ENCODE measurements around the gene ROBO1. TPM values are rescaled to one million over a fixed set of nuclear protein-coding genes. Genes with fewer than 3 reads are reported as not detected.

ROBO1 gene
- total RNA-seq, 2 experiments from 2014 or later = 1.3 to 2.1 TPM

- ChIA-PET POLR2A (no interaction called here), CTCF (interaction anchor here (0.6 to 2.0 kb wide), 6 partner anchors 10 to 1681 kb away, joined by 3 to 7 read pairs (median 3); no protein-coding TSS in a partner anchor)
- H3K4me1 Mint-ChIP-seq = no peaks in the 10 kb centered on the region
- ATAC-seq = no peak
- intact Hi-C loops (cut with DNase I, micrococcal nuclease) = loop anchor here (5.0 to 10.0 kb wide), 5 partner anchors 211 to 1611 kb away; no protein-coding TSS in a partner anchor
- H3K4me3 Mint-ChIP-seq = no peak overlapping the region
- no peak overlapping the region for H3K27ac Mint-ChIP-seq
- H3K9me3 Mint-ChIP-seq (ENCODE audit: low read depth) = no peaks in the 10 kb centered on the region
- H3K36me3 Mint-ChIP-seq (ENCODE audit: low read depth) = no peaks in the 10 kb centered on the region
- no peak for DNase-seq
- no peaks in the 10 kb centered on the region for H3K27me3 Mint-ChIP-seq
Measured at GRCh38 chr3:78645628-78646310, 1122.0 kb downstream of the ROBO1 start.

GRCh38 chr3:78644847-78645246 lies 1123.0 kb downstream of the ROBO1 start:
- Mint-ChIP-seq H3K36me3 (ENCODE audit: low read depth) (no peaks in the 10 kb centered on the region), H3K27me3 (no peaks in the 10 kb centered on the region), H3K9me3 (ENCODE audit: low read depth) (no peaks in the 10 kb centered on the region), H3K4me1 (no peaks in the 10 kb centered on the region), H3K27ac (no peak overlapping the region), H3K4me3 (no peak overlapping the region)
- intact Hi-C loops (cut with DNase I, micrococcal nuclease) = loop anchor here (5.0 to 10.0 kb wide), 5 partner anchors 210 to 1610 kb away; no protein-coding TSS in a partner anchor
- DNase-seq (no peak), ATAC-seq (no peak)
- ChIA-PET POLR2A (no interaction called here), CTCF (interaction anchor here (0.9 to 2.0 kb wide), 4 partner anchors 9 to 114 kb away, joined by 3 to 7 read pairs (median 3); no protein-coding TSS in a partner anchor)

DNA sequence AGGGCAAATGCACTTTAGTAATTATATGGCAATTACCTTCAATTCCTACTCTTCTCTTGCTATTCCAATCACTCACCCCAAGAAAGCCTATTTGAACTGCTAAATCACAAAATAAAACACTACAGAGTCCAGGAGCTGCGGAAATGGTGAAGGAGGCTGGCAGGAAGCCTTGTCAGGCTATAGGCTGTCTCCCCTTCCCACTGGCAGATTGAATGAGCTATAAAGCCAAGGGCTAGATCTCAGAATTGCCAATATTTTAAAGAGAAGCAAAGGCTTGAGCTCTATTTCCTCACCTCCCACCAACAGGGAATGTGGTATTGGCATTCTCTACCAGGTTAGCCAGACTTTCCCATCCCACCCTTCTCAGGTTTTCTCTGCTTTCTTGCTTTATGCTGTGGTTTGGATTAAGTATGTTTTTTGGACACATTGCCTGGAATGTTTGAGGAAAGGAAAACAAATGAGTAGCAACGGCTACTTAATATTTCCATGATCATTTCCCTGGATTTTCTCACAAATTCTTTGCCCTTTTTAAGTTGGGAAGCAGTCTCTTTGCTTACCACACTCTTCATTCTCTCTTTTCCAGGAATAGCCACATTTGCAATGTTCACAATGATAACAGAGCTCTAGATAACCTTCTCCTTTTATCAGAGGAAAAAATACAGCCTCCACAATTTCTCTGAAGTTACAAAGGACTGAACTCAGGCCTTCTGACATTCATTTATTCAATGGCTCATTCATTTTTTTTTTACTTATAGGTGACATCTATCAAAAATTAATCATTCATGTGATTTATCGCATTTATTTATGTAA lies 1125.4 kb downstream of the ROBO1 start:
- Mint-ChIP-seq H3K36me3 (ENCODE audit: low read depth) (no peaks in the 10 kb centered on the region), H3K27ac (no peak overlapping the region), H3K27me3 (no peaks in the 10 kb centered on the region), H3K9me3 (ENCODE audit: low read depth) (no peaks in the 10 kb centered on the region), H3K4me1 (no peaks in the 10 kb centered on the region), H3K4me3 (no peak overlapping the region)
- intact Hi-C loops (cut with DNase I, micrococcal nuclease) = loop anchor here (10.0 kb wide), 4 partner anchors 208 to 1608 kb away; no protein-coding TSS in a partner anchor
- DNase-seq (no peak), ATAC-seq (no peak)
- POLR2A ChIA-PET = no interaction called here
- CTCF ChIA-PET = interaction anchor here (0.6 to 1.4 kb wide), 2 partner anchors 16 to 240 kb away, joined by 3 to 4 read pairs; no protein-coding TSS in a partner anchor

DNA sequence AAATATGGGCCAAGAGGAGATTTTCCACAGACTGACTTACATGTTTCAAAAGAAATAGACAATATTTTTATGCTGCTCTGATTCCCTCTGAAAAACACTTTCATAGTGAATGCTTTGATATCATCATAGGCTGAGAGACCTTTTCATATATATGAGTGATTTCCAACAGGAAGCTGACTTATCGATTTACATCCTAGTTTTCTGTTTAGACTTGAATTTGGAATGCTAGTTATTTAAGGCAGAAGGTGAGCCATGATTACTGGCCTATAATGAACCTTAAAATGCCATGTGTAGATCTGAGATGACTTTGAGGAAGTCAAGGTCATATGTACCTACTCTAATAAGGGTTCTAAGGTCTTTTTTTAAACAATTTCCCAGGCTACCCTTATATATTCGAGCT lies 1126.1 kb downstream of the ROBO1 start:
- Mint-ChIP-seq H3K27ac (no peak overlapping the region), H3K4me1 (no peaks in the 10 kb centered on the region), H3K9me3 (ENCODE audit: low read depth) (no peaks in the 10 kb centered on the region), H3K27me3 (no peaks in the 10 kb centered on the region), H3K4me3 (no peak overlapping the region), H3K36me3 (ENCODE audit: low read depth) (no peaks in the 10 kb centered on the region)
- intact Hi-C loops (cut with DNase I, micrococcal nuclease) = loop anchor here (10.0 kb wide), 4 partner anchors 207 to 1607 kb away; no protein-coding TSS in a partner anchor
- ChIA-PET CTCF (interaction anchor here (0.6 kb wide), 1 partner anchor 241 kb away, joined by 3 read pairs; no protein-coding TSS in a partner anchor), POLR2A (no interaction called here)
- no peak for ATAC-seq
- no peak for DNase-seq

DNA sequence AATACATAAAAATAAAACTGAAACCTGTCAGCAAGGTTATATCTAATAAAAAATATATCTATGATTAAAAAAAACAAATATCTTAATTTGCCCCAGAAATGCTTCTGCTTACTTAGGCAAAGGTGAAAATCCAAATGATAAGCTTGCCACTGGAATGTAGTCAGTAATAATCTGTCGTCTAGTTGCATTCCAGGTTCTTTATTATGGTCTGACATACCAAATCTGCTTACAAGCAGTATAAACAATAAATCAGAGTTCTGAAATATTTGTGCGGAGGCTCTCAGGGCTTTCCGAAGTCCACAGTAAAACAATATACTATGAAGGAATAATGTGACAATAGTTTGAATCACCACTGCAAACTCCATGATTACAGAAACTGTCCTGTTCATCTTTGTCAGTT lies 1133.5 kb downstream of the ROBO1 start:
- no peaks in the 10 kb centered on the region for H3K9me3 Mint-ChIP-seq (ENCODE audit: low read depth)
- H3K4me3 Mint-ChIP-seq = no peak overlapping the region
- ATAC-seq (no peak), DNase-seq (no peak)
- H3K27me3 Mint-ChIP-seq = no peaks in the 10 kb centered on the region
- H3K36me3 Mint-ChIP-seq (ENCODE audit: low read depth) = no peaks in the 10 kb centered on the region
- H3K4me1 Mint-ChIP-seq = no peaks in the 10 kb centered on the region
- H3K27ac Mint-ChIP-seq = no peak overlapping the region
- intact Hi-C loops (cut with DNase I, micrococcal nuclease) = no loop called here
- CTCF ChIA-PET = no interaction called here
- POLR2A ChIA-PET = no interaction called here

GRCh38 chr3:78633626-78634025 lies 1134.2 kb downstream of the ROBO1 start:
- no peaks in the 10 kb centered on the region for H3K4me1 Mint-ChIP-seq
- no peaks in the 10 kb centered on the region for H3K9me3 Mint-ChIP-seq (ENCODE audit: low read depth)
- no peak overlapping the region for H3K27ac Mint-ChIP-seq
- no peak for ATAC-seq
- no peaks in the 10 kb centered on the region for H3K36me3 Mint-ChIP-seq (ENCODE audit: low read depth)
- CTCF ChIA-PET = interaction anchor here (0.8 to 1.0 kb wide), 2 partner anchors 11 to 12 kb away, joined by 3 read pairs; no protein-coding TSS in a partner anchor
- POLR2A ChIA-PET = no interaction called here
- DNase-seq = no peak
- intact Hi-C loops (cut with DNase I, micrococcal nuclease) = no loop called here
- H3K27me3 Mint-ChIP-seq = no peaks in the 10 kb centered on the region
- H3K4me3 Mint-ChIP-seq = no peak overlapping the region

DNA sequence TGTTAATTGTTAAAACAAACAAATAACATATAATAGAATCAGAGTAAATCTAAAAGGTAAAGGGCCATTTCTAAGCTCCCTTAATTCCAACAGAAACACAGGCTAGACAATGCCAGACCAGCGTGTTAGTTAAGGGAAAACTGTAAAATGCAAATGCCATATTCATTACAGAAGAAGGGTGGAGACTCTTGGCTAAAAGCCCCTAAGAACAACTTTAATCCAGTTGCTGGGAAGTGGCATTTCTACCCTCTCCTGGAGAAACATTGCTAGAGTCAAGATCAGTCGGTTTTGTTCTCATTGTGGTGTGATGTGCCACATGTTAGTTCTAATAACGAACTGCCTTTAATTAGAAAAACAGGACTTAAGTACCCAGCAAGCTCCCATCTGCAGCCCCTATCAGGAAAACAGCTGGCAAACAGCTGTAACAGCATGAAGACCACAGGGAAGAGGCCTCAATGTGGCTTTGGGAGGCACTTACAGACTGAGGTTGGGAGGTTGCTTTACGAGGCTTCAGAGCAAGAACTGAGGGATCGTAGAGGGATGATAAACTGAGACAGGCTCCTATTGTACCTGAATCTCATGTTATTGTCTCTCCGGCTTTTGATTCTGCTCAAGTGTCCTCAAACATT lies 1134.8 kb downstream of the ROBO1 start:
- intact Hi-C loops (cut with DNase I, micrococcal nuclease) = no loop called here
- no peaks in the 10 kb centered on the region for H3K4me1 Mint-ChIP-seq
- ATAC-seq (no peak), DNase-seq (no peak)
- H3K4me3 Mint-ChIP-seq = no peak overlapping the region
- H3K9me3 Mint-ChIP-seq (ENCODE audit: low read depth) = no peaks in the 10 kb centered on the region
- POLR2A ChIA-PET = no interaction called here
- H3K27me3 Mint-ChIP-seq = no peaks in the 10 kb centered on the region
- H3K36me3 Mint-ChIP-seq (ENCODE audit: low read depth) = no peaks in the 10 kb centered on the region
- CTCF ChIA-PET = interaction anchor here (0.8 to 1.0 kb wide), 3 partner anchors 11 to 24 kb away, joined by 3 read pairs; no protein-coding TSS in a partner anchor
- H3K27ac Mint-ChIP-seq = no peak overlapping the region

- POLR2A ChIA-PET = no interaction called here
- Mint-ChIP-seq H3K27ac (no peak overlapping the region), H3K27me3 (no peaks in the 10 kb centered on the region), H3K9me3 (ENCODE audit: low read depth) (no peaks in the 10 kb centered on the region), H3K4me3 (no peak overlapping the region), H3K36me3 (ENCODE audit: low read depth) (no peaks in the 10 kb centered on the region), H3K4me1 (no peaks in the 10 kb centered on the region)
- CTCF ChIA-PET = no interaction called here
- intact Hi-C loops (cut with DNase I, micrococcal nuclease) = no loop called here
- no peak for DNase-seq
- ATAC-seq = no peak
Measured at GRCh38 chr3:78629544-78629943, 1138.3 kb downstream of the ROBO1 start.

- ATAC-seq (no peak), DNase-seq (no peak)
- ChIA-PET POLR2A (no interaction called here), CTCF (no interaction called here)
- intact Hi-C loops (cut with DNase I, micrococcal nuclease) = no loop called here
- H3K27ac Mint-ChIP-seq = no peak overlapping the region
- H3K4me3 Mint-ChIP-seq = no peak overlapping the region
- H3K36me3 Mint-ChIP-seq (ENCODE audit: low read depth) = no peaks in the 10 kb centered on the region
- H3K27me3 Mint-ChIP-seq = no peaks in the 10 kb centered on the region
- no peaks in the 10 kb centered on the region for H3K4me1 Mint-ChIP-seq
- no peaks in the 10 kb centered on the region for H3K9me3 Mint-ChIP-seq (ENCODE audit: low read depth)
Measured at GRCh38 chr3:78621061-78621716, 1146.6 kb downstream of the ROBO1 start.

DNA sequence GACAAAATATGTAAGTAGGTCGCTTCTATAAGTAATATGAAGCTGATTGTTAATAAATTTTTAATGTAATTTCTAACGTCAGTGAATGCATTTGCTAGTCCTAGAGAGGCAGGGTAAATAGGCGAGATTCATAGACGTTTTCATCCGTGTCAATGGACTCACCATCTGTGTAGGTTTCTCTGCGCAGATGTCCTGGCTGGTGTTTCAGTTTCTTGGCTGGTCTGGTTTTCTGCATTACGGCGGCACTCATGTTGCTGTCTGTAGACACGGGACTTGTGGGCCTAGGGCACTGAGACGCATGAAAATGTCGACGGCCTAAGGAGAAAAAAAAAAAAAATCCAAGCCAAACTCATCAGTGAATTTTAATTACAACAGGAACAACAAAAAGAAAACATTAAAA lies 1153.3 kb downstream of the ROBO1 start:
- H3K4me3 Mint-ChIP-seq = no peak overlapping the region
- CTCF ChIA-PET = interaction anchor here (0.6 kb wide), 1 partner anchor 21 kb away, joined by 4 read pairs; no protein-coding TSS in a partner anchor
- ATAC-seq = no peak
- H3K4me1 Mint-ChIP-seq = no peaks in the 10 kb centered on the region
- POLR2A ChIA-PET = no interaction called here
- H3K27me3 Mint-ChIP-seq = no peaks in the 10 kb centered on the region
- intact Hi-C loops (cut with DNase I, micrococcal nuclease) = no loop called here
- no peaks in the 10 kb centered on the region for H3K9me3 Mint-ChIP-seq (ENCODE audit: low read depth)
- no peak overlapping the region for H3K27ac Mint-ChIP-seq
- H3K36me3 Mint-ChIP-seq (ENCODE audit: low read depth) = no peaks in the 10 kb centered on the region
- DNase-seq = no peak

DNA sequence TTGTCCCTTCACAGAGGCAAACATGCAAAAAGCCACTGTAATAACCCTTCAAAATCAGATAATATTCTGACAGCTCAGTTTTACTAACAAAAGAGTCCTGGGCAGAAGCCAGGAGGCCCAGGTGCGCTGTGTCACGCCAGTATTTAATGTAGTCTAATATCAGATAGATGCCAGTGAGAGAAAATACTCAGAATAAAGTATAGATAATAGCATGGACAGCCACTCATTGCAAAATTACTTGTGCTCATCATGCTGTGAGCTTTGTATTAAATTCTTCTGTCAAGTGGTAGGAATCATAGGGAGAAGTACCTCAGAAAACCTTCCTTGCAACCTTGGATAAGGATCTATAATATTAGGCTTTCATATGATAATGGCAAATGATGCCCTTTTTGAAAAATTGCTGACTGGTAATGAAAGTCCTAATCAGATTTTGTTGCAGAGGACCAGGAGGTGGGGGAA lies 1154.3 kb downstream of the ROBO1 start:
- H3K9me3 Mint-ChIP-seq (ENCODE audit: low read depth) = no peaks in the 10 kb centered on the region
- ChIA-PET CTCF (no interaction called here), POLR2A (no interaction called here)
- H3K36me3 Mint-ChIP-seq (ENCODE audit: low read depth) = no peaks in the 10 kb centered on the region
- H3K27ac Mint-ChIP-seq = no peak overlapping the region
- DNase-seq (no peak), ATAC-seq (no peak)
- no peaks in the 10 kb centered on the region for H3K4me1 Mint-ChIP-seq
- H3K27me3 Mint-ChIP-seq = no peaks in the 10 kb centered on the region
- intact Hi-C loops (cut with DNase I, micrococcal nuclease) = no loop called here
- H3K4me3 Mint-ChIP-seq = no peak overlapping the region

All from activated CD4-positive, alpha-beta T cell treated with anti-CD3 and anti-CD28 coated beads for 36 hours (primary cell).